8988T (cell line): ENCODE data around the gene RTN4R.

Experiments used
- DNase-seq: peaks from one replicate; pipeline ENCODE4 v3.0.0; 2011

Gene RTN4R

GRCh38 chr22:20226760-20227350 is 41.3 kb downstream of the RTN4R start:
- DNase-seq = no peak

DNA sequence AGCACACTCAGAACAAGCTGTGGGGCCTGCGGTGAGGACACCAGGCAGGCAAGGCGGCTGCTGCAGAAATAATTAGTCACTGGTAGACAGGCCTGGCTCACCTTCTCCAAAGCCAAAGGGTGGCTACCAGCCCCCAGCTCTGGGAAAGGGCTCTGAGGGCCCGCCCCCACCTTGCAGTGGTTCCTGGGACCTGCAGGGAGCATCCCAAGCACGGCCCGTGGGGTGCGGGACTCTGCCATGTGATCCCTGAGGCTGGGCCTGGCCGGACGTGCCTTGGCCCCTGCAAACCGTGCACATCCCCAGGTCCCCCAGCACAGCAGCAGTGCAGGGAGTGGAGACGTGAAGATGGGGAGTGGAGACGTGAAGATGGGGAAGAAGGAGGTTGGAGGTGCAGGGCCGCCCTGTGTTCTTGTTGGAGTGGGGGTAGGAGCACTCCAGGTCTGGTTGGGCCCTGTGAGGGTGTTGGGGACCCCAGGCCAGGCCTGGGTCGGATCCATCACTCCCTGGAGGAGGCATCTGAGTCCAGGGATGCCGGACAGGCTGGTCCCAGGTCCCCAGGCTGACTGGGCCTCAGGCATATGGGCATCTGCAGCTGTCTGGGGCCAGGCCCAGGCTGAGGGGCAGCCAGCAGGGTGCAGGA is 41.9 kb downstream of the RTN4R start:
- DNase-seq = no peak

DNA sequence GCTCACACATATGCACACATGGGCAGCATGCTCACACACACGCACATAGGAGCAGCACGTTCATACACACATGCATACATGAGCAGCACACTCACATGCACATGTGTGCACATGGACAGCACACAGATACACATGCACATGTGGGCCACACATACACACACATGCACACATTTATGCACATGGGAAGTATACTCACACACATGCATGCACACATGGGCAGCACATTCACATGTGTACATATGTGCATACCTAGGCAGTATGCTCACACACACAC is 42.5 kb downstream of the RTN4R start:
- no peak for DNase-seq

- DNase-seq = no peak
These were observed 43.0 kb downstream of the RTN4R start for GRCh38 chr22:20224917-20225692.

- no peak for DNase-seq
These were observed 43.9 kb downstream of the RTN4R start for GRCh38 chr22:20224256-20224626.

DNA sequence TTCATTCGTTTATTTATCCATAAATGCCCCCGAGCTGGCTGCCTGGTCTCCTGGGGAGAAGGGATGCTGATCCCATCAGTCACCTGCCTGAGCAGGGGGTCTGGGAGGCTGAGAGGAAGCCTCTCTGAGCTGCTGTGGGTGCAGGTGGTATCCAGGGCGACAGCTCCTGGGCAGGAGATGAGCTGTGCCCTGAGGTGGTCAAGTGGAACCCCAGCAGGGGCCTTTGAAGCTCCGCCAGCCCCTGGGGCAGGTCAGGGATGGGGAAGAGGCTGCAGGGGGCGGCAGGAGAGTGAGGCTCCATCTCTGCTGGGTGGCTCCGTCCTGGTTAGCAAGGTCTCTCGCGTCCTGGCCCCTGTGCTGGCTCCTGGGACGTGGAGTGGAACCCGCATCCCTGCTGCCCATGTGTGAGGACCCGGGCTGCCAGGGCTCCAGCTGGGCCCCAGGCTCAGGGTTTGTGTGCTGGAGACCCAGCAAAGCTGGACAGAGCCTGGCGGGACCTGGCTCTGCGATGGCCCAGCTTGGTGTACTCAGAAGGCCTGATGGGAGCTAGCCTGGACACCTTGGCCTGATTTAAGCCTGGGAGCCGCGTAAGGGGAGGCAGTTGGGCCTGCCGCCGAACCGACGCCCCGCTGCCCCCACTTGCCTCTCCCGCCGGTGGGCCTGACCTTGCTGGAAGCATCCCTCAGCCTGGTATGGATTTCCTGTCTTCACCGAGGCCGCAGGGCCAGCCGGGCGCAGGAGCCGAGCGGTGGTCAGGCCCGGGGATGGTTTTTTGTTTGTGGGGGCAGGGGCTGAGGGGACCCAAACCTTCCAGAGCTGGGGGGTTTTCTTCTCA is 44.5 kb downstream of the RTN4R start:
- no peak for DNase-seq

- DNase-seq = no peak
These were observed 45.2 kb downstream of the RTN4R start for GRCh38 chr22:20222764-20223420.

DNA sequence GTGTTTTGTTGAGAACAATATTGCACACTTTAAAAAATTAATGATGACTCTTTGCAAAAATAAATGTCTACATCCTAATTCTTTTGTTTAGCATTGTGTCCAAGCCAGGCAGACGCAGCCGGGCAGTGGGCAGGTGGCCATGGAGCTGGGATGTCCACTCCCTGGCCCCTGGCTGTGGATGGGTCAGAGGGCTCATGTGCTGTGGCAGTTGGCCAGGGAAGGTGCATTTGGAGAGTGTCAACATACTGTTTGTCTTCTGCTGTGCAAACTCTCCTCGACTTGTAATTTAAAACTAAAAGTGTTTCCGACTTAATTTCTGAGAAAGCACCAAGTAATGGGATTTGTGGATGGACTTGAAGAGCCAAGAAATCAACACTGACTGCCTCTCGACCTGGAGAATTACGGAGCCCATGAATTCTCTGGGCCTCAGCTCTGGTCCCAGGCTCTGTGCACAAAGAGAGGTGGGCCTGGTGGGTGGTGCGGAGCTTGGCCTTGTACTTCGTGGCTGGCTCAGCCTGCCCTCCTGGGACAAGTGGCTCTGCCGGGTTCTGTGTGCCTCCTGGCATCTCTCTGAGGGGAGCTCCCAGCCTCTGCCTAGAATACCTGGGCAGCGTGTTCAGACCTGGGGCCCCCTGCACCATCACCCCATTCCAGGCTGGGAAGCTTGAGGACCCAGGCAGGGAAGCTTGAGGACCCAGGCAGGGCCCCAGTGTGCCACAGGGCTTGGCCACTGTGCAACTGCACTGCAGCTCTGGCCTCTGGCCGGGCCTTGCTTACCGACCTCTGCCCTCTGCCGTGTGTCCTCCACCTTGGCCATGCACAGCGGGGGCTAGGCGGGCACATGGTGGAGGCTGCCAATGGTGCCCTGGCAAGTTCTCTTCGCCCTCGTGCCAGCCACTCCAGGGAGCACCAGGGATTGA is 46.4 kb downstream of the RTN4R start:
- no peak for DNase-seq

DNA sequence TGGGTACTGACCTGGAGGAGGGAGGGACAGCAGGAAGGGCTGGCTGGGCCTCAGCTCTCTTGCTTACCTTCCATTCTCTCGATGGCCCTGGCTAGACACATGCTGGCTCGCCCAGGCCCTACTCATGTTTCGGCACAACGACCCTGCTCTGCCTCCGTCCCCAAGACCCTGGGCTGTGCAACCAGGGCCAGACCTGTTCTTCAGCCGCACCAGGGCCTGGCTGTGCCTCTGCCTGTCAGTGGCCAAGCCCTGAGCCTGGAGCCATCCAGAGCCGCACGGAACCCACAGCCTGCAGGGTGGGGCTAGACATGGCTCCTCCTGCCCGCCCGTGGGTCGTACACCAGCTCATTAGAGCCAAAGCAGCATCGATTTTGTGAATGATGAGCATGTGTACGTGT is 47.5 kb downstream of the RTN4R start:
- DNase-seq = no peak

DNA sequence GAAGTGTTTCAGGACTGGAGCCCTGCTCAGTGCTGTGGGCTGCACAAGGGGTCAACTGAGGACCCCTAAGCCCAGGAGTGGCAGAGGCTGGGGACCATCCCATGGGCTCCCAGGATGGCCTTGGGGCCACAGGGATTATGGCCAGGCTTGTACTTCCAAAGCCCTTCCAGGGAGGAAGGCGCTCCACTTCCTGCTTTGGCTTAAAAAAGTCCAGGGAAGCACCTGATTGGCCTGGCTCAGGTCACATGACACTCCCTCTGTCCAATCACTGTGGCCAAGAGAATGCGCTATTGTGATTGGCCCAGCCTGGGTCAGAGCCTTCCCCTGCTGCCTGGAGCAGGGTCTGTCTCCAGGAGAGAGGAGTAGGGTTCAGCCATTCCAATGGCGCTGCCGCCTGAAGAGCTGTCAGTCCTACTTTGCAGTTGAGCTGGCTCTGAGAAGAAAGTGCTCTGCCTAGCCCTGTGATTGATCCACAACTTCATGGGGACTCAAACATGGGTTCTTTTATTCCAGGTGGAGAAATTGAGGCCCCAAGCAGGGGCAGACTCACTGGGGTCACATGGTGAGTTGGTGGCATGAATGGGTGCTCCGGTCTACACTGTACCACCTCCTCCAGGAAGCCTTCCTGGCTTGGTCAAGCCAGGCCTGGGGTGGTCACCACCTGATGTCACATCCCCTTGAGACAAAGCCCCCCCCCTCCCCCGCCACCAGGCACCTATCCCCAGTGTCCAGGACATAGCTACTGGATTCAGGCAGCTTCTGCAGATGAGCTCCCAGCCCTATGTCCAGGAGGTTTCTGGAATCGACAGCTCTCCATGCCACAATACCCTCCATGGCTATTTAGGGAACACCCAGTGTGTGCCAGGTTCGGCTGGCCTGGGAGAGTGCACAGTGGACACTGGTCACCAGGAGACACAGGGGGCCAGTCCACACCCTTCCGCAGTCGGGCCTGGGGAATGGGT is 48.2 kb downstream of the RTN4R start:
- DNase-seq = no peak

GRCh38 chr22:20218987-20219386 is 49.1 kb downstream of the RTN4R start:
- no peak for DNase-seq

- no peak for DNase-seq
These were observed 49.7 kb downstream of the RTN4R start for GRCh38 chr22:20218326-20218872.

DNA sequence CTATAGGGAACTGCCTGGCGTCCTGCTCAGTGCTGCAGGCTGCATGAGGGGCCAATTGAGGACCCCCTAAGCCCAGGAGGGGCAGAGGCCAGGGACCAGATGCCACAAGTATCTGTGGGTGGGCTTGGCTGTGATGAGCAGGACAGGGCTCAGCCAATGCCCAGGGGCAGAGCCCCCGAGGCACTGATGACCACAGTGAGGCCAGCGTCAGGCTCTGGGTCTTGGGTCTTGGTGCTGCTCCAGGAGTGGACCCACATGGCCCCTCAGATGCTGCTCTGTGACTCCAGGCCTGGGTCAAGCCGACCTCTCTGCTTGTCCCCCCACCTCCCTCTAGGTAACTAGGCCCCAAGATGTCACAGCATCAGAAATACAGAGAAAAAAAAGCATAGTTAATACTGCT is 50.6 kb downstream of the RTN4R start:
- DNase-seq = no peak

DNA sequence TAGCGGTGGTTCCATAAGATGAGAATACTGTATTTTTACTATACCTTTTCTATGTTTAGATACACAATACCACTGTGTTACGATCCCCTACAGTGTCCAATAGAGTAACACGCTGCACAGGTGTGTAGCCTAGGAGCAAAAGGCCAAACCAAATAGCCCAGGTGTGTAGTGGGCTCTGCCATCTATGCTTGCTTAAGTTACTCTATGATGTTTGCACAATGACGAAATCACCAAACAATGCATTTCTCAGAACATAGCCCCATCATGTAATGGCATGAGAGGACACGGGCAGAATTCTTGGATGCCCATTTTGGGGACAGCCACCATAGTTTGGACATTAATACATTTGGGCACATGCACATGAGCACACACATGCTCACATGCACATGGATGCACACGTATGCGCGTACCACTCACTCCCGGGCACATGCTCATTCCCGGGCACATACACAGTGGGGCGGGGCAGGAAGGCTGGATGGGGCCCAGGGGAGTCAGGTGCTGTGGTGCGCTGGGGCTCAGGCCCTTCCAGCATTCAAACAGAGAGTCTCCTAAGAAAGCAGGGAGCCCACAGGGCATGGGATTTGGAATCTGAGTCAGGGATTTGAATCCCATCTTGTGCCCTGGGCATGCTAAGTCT is 51.1 kb downstream of the RTN4R start:
- DNase-seq = no peak

DNA sequence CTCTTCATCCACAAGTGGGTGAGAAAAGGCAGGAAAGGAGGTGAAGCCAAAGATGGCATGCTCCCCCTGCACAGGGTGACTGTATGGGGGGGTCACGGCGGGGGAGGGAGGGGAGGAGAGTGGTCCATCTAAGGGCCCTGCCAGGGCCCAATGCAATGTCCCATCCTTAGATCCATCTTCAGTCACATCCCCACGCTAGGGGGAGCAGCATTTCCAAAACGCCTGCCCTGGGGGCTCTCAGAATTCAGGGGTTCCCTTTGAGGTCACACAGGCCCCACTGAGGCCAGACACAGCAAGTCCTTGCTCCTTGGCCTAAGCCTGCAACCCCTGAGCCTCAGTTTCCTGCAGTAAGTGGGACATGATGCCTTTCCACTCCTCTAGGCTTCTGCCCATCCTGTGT is 52.4 kb downstream of the RTN4R start:
- no peak for DNase-seq

GRCh38 chr22:20214853-20215252 is 53.3 kb downstream of the RTN4R start:
- DNase-seq = no peak

DNA sequence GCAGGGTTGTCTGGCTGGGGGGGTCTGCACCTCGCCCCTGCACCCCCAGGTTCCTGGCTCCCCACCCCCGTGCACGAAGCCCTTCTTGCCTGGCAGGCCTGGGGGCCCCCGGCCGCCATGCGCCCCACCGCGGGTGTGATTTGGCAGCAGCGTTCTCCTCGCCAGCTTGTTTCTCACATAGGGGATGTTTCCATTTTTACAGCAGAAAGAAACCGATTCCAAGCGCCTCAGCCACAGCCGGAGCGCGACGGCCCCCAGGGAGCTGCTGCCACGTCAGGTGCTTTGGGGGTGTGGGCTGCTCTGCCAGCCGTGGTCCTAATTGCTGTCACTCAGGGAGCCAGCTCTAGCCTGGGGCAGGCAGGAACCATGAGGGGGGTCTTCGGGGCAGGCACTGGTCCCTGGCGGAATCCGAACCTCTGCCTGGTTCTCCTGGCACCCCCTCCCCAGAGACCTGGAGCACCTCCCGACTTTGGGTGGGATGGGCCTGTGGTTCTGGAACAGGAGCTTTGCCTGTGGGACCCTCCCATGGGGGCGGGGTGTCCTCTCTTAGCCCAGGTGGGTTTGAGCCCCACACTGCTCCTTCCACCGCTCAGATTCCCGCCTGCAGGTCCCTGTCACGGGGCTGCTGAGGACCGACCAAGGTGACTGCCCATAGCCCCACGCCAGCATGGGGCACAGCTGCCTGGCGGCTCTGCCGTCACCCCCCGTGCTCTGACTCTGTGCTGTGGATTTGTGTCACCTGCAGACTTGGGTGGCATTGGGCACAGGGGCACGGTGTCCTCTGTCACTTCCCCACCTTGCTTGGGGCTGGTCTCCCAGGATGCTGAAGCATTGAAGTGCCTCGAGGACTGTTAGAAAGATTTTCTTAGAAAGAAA is 54.0 kb downstream of the RTN4R start:
- DNase-seq = no peak

DNA sequence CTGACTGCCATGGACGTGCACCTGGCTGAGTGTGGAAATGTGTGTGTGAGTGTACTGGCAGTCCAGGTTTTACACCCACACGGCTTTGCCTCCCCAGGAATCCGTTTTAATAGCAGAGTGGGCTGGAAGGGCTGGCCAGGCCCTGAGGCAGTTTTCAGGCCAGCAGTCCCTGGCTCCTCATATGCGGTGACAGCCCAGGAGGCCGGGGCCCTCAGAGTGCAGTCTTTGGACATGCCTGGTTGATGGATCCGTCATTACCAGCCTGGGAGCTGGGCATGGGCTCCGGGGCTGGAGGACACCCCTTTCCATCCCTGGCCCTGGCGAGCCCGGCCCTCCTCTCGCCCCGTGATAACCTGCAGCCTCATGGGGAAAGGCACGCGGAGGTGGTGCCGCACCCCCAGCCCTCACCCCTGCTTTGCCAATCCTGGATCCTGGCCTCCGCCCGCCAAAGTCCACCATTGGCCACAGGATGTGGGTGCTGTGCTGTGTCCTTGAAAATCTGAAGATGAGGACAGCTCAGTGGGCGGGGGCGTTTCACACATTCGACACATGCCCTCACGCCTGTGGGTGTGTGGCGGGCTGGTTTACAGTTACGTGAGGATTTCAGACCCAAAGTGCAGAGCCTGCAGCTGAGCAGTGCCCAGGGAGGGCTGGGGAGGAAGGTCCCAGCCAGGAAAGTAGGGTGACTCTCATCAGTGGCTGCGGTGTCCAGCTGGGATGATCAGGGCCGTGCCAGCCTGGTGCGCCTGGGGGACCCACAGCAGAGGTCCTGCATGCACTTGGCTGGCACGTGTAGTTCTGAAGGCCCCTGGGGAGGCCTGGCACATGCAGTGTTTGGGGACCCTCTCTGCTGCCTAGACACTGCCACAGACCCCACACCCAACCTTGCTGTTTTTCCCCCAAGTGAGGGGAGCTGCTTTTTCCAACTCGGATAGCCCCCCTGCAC is 55.1 kb downstream of the RTN4R start:
- no peak for DNase-seq
